Endothelial cell of umbilical vein (primary cell): ENCODE data around the gene MVB12B. TPM values are rescaled to one million over a fixed set of nuclear protein-coding genes. Genes with fewer than 3 reads are reported as not detected.
A peak's percentile ranks its signal among the peaks of the same experiment; 100 is the strongest.

ENCODE experiments used
- BruUV-seq: library from RNA; stranded (reverse); fragments of 400-500 nt; replicated peaks from 2 replicates; lab custom pipeline; 2021; lab: Mats Ljungman, UMichigan
- CTCF ChIA-PET: fragments of 300-600, 350-600 bp; sonication (Branson Sonifier 250); formaldehyde crosslinking; loops from one replicate; lab custom pipeline; 2021; ENCODE audit warnings: antibody characterized with exemption, inconsistent platforms; lab: Charles Lee
- POLR2A ChIA-PET: fragments of 300-600, 350-600 bp; sonication (Branson Sonifier 250); formaldehyde crosslinking; loops from one replicate; lab custom pipeline; 2021; ENCODE audit warnings: antibody characterized with exemption, inconsistent platforms; lab: Charles Lee
- DNase-seq: peaks from one replicate; pipeline ENCODE4 v3.0.0-alpha.2; 2011; ENCODE audit warnings: low read depth, low spot score
- FAIRE-seq: peaks from 2 replicates; lab custom pipeline; 2011; peaks lifted over from hg19 to GRCh38; lab: Jason Lieb, UNC
- H2AFZ ChIP-seq: 2 replicates; pipeline ENCODE4 v1.6.0; 2012; ENCODE audit warnings: low read depth, low read length, control low read depth, inconsistent platforms
- H3K27ac ChIP-seq: 2 replicates; pipeline ENCODE4 v1.5.1; 2011; ENCODE audit warnings: low read depth, mild to moderate bottlenecking, control low read depth, low read length, moderate library complexity; ENCODE audit not compliant: insufficient read depth
- H3K27me3 ChIP-seq, 2 experiments: 2 replicates each; pipeline versions ENCODE4 v1.6.0 to v1.6.1; 2011; ENCODE audit warnings: low read length in 2 of 2, mixed read lengths in 1 of 2; ENCODE audit not compliant: control insufficient read depth in 2 of 2, insufficient read depth in 2 of 2
- H3K36me3 ChIP-seq, 2 experiments: 2 replicates in 1 of 2; 3 replicates in 1 of 2; pipeline ENCODE4 v1.5.1; 2011; ENCODE audit warnings: low read length in 2 of 2, mild to moderate bottlenecking in 1 of 2, moderate library complexity in 1 of 2; ENCODE audit not compliant: control insufficient read depth in 2 of 2, insufficient read depth in 2 of 2; ENCODE audit errors: extremely low read depth in 1 of 2
- H3K4me1 ChIP-seq: 3 replicates; pipeline ENCODE4 v1.5.1; 2011; ENCODE audit warnings: mild to moderate bottlenecking, low read length; ENCODE audit not compliant: control insufficient read depth, insufficient read depth; ENCODE audit errors: extremely low read depth
- H3K4me2 ChIP-seq: 2 replicates; pipeline ENCODE4 v1.6.1; 2011; ENCODE audit warnings: low read length, control low read depth, mixed read lengths; ENCODE audit not compliant: insufficient read depth
- H3K4me3 ChIP-seq, 3 experiments: fragments of 200-600 bp in 1 of 3; sonication (generic), shearing (Covaris generic) in 1 of 3; replicated peaks in 1 of 3; 2 replicates each; pipeline ENCODE4 v1.5.1; 2011 to 2016; ENCODE audit warnings: control low read depth in 3 of 3, low read length in 3 of 3, mild to moderate bottlenecking in 2 of 3, inconsistent platforms in 1 of 3, low read depth in 1 of 3, moderate library complexity in 1 of 3; ENCODE audit not compliant: insufficient read depth in 1 of 3
- H3K79me2 ChIP-seq: 2 replicates; pipeline ENCODE4 v1.6.0; 2012; ENCODE audit warnings: low read length, inconsistent platforms; ENCODE audit not compliant: control insufficient read depth, insufficient read depth
- H3K9ac ChIP-seq: replicated peaks from 2 replicates; pipeline ENCODE3; 2011; ENCODE audit warnings: low read length, control low read depth; ENCODE audit not compliant: insufficient read depth; ENCODE audit errors: extremely low read depth
- H3K9me1 ChIP-seq: replicated peaks from 3 replicates; pipeline ENCODE4 v1.6.0; 2011; ENCODE audit warnings: mild to moderate bottlenecking, low read length; ENCODE audit not compliant: control insufficient read depth, insufficient read depth; ENCODE audit errors: extremely low read depth
- H3K9me3 ChIP-seq: replicated peaks from 2 replicates; pipeline ENCODE4 v1.5.1; 2012; ENCODE audit warnings: low read length, inconsistent platforms; ENCODE audit not compliant: control insufficient read depth, insufficient read depth
- H4K20me1 ChIP-seq: replicated peaks from 2 replicates; pipeline ENCODE3; 2011; ENCODE audit warnings: mild to moderate bottlenecking, low read length; ENCODE audit not compliant: control insufficient read depth, insufficient read depth; ENCODE audit errors: extremely low read depth
- FOS ChIP-seq: IDR thresholded peaks from 2 replicates; pipeline ENCODE4 v1.6.1; 2011; ENCODE audit warnings: mild to moderate bottlenecking, low read length, moderate library complexity, borderline replicate concordance; ENCODE audit not compliant: insufficient read depth
- dilution Hi-C: fragments of 300-500 bp; cut with MboI; formaldehyde crosslinking; loops from one replicate; pipeline ENCODE4 v1.15.0; 2019; ENCODE audit warnings: low sequenced_read_pairs; ENCODE audit not compliant: extremely low pct_ligation_motif_present
- intact Hi-C: fragments of 100-400 bp; cut with micrococcal nuclease; formaldehyde crosslinking; loops from one replicate; pipeline ENCODE4 v1.10.0; 2022
- polyA plus RNA-seq, 4 experiments: library from polyadenylated mRNA; depleted of rRNA in 3 of 4; stranded (reverse) in 3 of 4; unstranded in 1 of 4; fragments of >200 nt; gene quantifications; 2 replicates each; pipeline versions ENCODE4 v1.2.1 to v1.2.3, GENCODE V29; 2011 to 2012; ENCODE audit warnings: missing spikeins in 1 of 4
- total RNA-seq: library from RNA; stranded (reverse); gene quantifications from 2 replicates; pipeline ENCODE4 v1.2.3, GENCODE V29; 2021
- TF ChIP-seq, protein P1 (sequence below), 2 donors: IDR thresholded peaks; 1 replicate in 1 of 2; 2 replicates in 1 of 2; pipeline ENCODE4 v1.5.1; 2011; ENCODE audit warnings: low read length in 2 of 2, mild to moderate bottlenecking in 2 of 2, moderate library complexity in 2 of 2, control low read depth in 1 of 2, inconsistent platforms in 1 of 2, low read depth in 1 of 2; ENCODE audit not compliant: insufficient read depth in 1 of 2; ENCODE audit errors: extremely low read depth in 1 of 2

The MVB12B gene
- total and polyA plus RNA-seq, 2 donors (not counting 3 experiments of a cell fraction or from before 2014, with no cell fraction given) = 6.6 to 17.3 TPM

- Histone ChIP-seq H3K9ac (no peak overlapping the region), H3K9me1 (no peaks in the 10 kb centered on the region), H3K27me3 (peaks cover 0 to 2% of the 10 kb centered on the region in 2 experiments), H3K79me2 (no peaks in the 10 kb centered on the region), H3K4me3 (peak overlapping the region; percentile 15 to 44 (median 39)), H3K4me2 (peak overlapping the region; percentile 65), H3K9me3 (no peaks in the 10 kb centered on the region), H3K4me1 (no peaks in the 10 kb centered on the region), H4K20me1 (no peaks in the 10 kb centered on the region), H2AFZ (peak overlapping the region; percentile 56), H3K27ac (no peak overlapping the region), H3K36me3 (no peaks in the 10 kb centered on the region)
- POLR2A ChIA-PET = no interaction called here
- TF ChIP-seq FOS = no peak
- TF ChIP-seq, protein P1, sequence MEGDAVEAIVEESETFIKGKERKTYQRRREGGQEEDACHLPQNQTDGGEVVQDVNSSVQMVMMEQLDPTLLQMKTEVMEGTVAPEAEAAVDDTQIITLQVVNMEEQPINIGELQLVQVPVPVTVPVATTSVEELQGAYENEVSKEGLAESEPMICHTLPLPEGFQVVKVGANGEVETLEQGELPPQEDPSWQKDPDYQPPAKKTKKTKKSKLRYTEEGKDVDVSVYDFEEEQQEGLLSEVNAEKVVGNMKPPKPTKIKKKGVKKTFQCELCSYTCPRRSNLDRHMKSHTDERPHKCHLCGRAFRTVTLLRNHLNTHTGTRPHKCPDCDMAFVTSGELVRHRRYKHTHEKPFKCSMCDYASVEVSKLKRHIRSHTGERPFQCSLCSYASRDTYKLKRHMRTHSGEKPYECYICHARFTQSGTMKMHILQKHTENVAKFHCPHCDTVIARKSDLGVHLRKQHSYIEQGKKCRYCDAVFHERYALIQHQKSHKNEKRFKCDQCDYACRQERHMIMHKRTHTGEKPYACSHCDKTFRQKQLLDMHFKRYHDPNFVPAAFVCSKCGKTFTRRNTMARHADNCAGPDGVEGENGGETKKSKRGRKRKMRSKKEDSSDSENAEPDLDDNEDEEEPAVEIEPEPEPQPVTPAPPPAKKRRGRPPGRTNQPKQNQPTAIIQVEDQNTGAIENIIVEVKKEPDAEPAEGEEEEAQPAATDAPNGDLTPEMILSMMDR (IDR thresholded peaks at IDR 0.05; ENCODE audit: extremely low read depth in 1 of 2, insufficient read depth in 1 of 2, low read depth in 1 of 2, low read length in 2 of 2) = peak; percentile 97 to 99
- FAIRE-seq = peak; percentile 71
- intact Hi-C loops (loop anchor here (5.0 kb wide), 1 partner anchor 113 kb away; the partner anchor contains the start of gene LMX1B), dilution Hi-C loops (no loop called here)
- peak; percentile 48 for DNase-seq
- CTCF ChIA-PET = interaction anchor here (0.6 to 6.7 kb wide), 25 partner anchors 8 to 1092 kb away, joined by 3 to 126 read pairs (median 4); no protein-coding TSS in a partner anchor
- no TSS peak for BruUV-seq
Observed at GRCh38 chr9:126499005-126499910, 172.6 kb downstream of the MVB12B start.
